Duodenal mucosa (tissue), 2 donors: ENCODE data around the gene GLS.
"Not testable (repeated sequence)": the region's sequence is repeated elsewhere in the genome, so short reads cannot be mapped to it uniquely, and the experiment has no call there.

Source experiments
- H3K27ac ChIP-seq: one replicate; pipeline ENCODE4 v1.7.0; 2013; ENCODE audit warnings: low read depth, low read length
- H3K27me3 ChIP-seq, 2 donors: one replicate each; pipeline ENCODE4 v1.7.0; 2013; ENCODE audit warnings: low read length in 2 of 2, control low read depth in 1 of 2; ENCODE audit not compliant: insufficient read depth in 2 of 2, control insufficient read depth in 1 of 2
- H3K36me3 ChIP-seq, 2 donors: one replicate each; pipeline ENCODE4 v1.7.0; 2013; ENCODE audit warnings: low read length in 2 of 2, control low read depth in 1 of 2; ENCODE audit not compliant: insufficient read depth in 2 of 2, control insufficient read depth in 1 of 2
- H3K4me1 ChIP-seq, 2 donors: one replicate each; pipeline ENCODE4 v1.7.0; 2013; ENCODE audit warnings: low read length in 2 of 2, control low read depth in 1 of 2; ENCODE audit not compliant: insufficient read depth in 2 of 2, control insufficient read depth in 1 of 2
- H3K4me3 ChIP-seq, 2 donors: one replicate each; pipeline ENCODE4 v1.7.0; 2013; ENCODE audit warnings: low read length in 2 of 2, low read depth in 1 of 2
- H3K9ac ChIP-seq, 2 donors: one replicate each; pipeline ENCODE4 v1.7.0; 2013; ENCODE audit warnings: low read length in 2 of 2, low read depth in 1 of 2
- H3K9me3 ChIP-seq, 2 donors: one replicate each; pipeline ENCODE4 v1.7.0; 2013; ENCODE audit warnings: low read length in 2 of 2, control low read depth in 1 of 2; ENCODE audit not compliant: control insufficient read depth in 1 of 2

GLS gene

GRCh38 chr2:190882856-190883582, 2.4 kb downstream of the GLS start:
- Histone ChIP-seq H3K27ac (peak overlapping the region; percentile 45), H3K27me3 (no peaks in the 10 kb centered on the region), H3K36me3 (no peaks in the 10 kb centered on the region), H3K4me1 (peaks cover 28 to 51% of the 10 kb centered on the region in 2 donors), H3K9ac (peak overlapping the region; percentile 83 to 99), H3K4me3 (peak overlapping the region; percentile 93 to 99), H3K9me3 (no peaks in the 10 kb centered on the region)

- not testable (repeated sequence) for H3K27me3 ChIP-seq, H3K9ac ChIP-seq, H3K9me3 ChIP-seq, H3K27ac ChIP-seq, H3K36me3 ChIP-seq
- peaks cover 30 to 64% of the 10 kb centered on the region in 2 donors for H3K4me1 ChIP-seq
- peak overlapping the region in 1 of 2 donors; percentile 50 for H3K4me3 ChIP-seq
Measured at GRCh38 chr2:190885844-190886243, 5.2 kb downstream of the GLS start.

- Histone ChIP-seq H3K27ac (no peak overlapping the region), H3K4me3 (peak overlapping the region in 1 of 2 donors; percentile 33), H3K4me1 (peaks cover 39 to 74% of the 10 kb centered on the region in 2 donors), H3K9ac (no peak overlapping the region), H3K9me3 (no peaks in the 10 kb centered on the region), H3K36me3 (peaks cover 0 to 4% of the 10 kb centered on the region in 2 donors), H3K27me3 (no peaks in the 10 kb centered on the region)
Measured at GRCh38 chr2:190887089-190887488, 6.5 kb downstream of the GLS start.

GRCh38 chr2:190888449-190888848, 7.8 kb downstream of the GLS start:
- peaks cover 0 to 4% of the 10 kb centered on the region in 2 donors for H3K36me3 ChIP-seq
- H3K9ac ChIP-seq, result no peak overlapping the region
- no peaks in the 10 kb centered on the region for H3K9me3 ChIP-seq
- H3K27ac ChIP-seq, result no peak overlapping the region
- H3K4me3 ChIP-seq, result no peak overlapping the region
- no peaks in the 10 kb centered on the region for H3K27me3 ChIP-seq
- peaks cover 39 to 71% of the 10 kb centered on the region in 2 donors for H3K4me1 ChIP-seq

GRCh38 chr2:190889175-190889943, 8.7 kb downstream of the GLS start:
- Histone ChIP-seq H3K9ac (no peak overlapping the region), H3K4me1 (peaks cover 39 to 64% of the 10 kb centered on the region in 2 donors)

GRCh38 chr2:190891372-190891771, 10.8 kb downstream of the GLS start:
- peaks cover 7 to 15% of the 10 kb centered on the region in 2 donors for H3K36me3 ChIP-seq
- H3K9ac ChIP-seq, result no peak overlapping the region
- H3K4me1 ChIP-seq, result peaks cover 36 to 60% of the 10 kb centered on the region in 2 donors
- H3K4me3 ChIP-seq, result no peak overlapping the region
- no peaks in the 10 kb centered on the region for H3K27me3 ChIP-seq
- H3K27ac ChIP-seq, result no peak overlapping the region
- H3K9me3 ChIP-seq, result no peaks in the 10 kb centered on the region

More at GRCh38 chr2:190889175-190889943, 8.7 kb downstream of the GLS start:
- Histone ChIP-seq H3K27me3 (no peaks in the 10 kb centered on the region), H3K9me3 (no peaks in the 10 kb centered on the region), H3K27ac (no peak overlapping the region), H3K4me3 (no peak overlapping the region), H3K36me3 (peaks cover 0 to 4% of the 10 kb centered on the region in 2 donors)

- H3K4me1 ChIP-seq, result peaks cover 35 to 56% of the 10 kb centered on the region in 2 donors
- H3K9me3 ChIP-seq, result no peaks in the 10 kb centered on the region
- H3K4me3 ChIP-seq, result no peak overlapping the region
- H3K9ac ChIP-seq, result no peak overlapping the region
- peaks cover 11 to 20% of the 10 kb centered on the region in 2 donors for H3K36me3 ChIP-seq
- H3K27ac ChIP-seq, result no peak overlapping the region
- H3K27me3 ChIP-seq, result no peaks in the 10 kb centered on the region
Measured at GRCh38 chr2:190891889-190892288, 11.3 kb downstream of the GLS start.

- Histone ChIP-seq H3K27ac (no peak overlapping the region), H3K9me3 (no peaks in the 10 kb centered on the region), H3K27me3 (no peaks in the 10 kb centered on the region), H3K4me1 (peaks cover 25 to 44% of the 10 kb centered on the region in 2 donors), H3K9ac (no peak overlapping the region), H3K36me3 (peaks cover 17 to 21% of the 10 kb centered on the region in 2 donors), H3K4me3 (no peak overlapping the region)
Measured at GRCh38 chr2:190893157-190893556, 12.5 kb downstream of the GLS start.

GRCh38 chr2:190896477-190896876, 15.9 kb downstream of the GLS start:
- H3K36me3 ChIP-seq, result peaks cover 17 to 31% of the 10 kb centered on the region in 2 donors
- H3K9me3 ChIP-seq, result no peaks in the 10 kb centered on the region
- H3K27ac ChIP-seq, result no peak overlapping the region
- no peak overlapping the region for H3K4me3 ChIP-seq
- H3K4me1 ChIP-seq, result peaks cover 6 to 14% of the 10 kb centered on the region in 2 donors
- H3K9ac ChIP-seq, result no peak overlapping the region
- H3K27me3 ChIP-seq, result no peaks in the 10 kb centered on the region
